HepG2 (cell line): ENCODE results near the gene MS4A18. TPM values are rescaled to one million over a fixed set of nuclear protein-coding genes. Genes with fewer than 3 reads are reported as not detected.

Experiments
- ATAC-seq: fragments of 200-7000 bp; cut with Tn5 transposase; 3 replicates; pipeline ENCODE4 v1.9.1; 2020; ENCODE audit warnings: mild to moderate bottlenecking, moderate library complexity
- BruUV-seq: library from RNA; stranded (reverse); fragments of 400-500 nt; replicated peaks from 2 replicates; lab custom pipeline; 2021; lab: Mats Ljungman, UMichigan
- CTCF ChIA-PET: fragments of 300-600 bp; formaldehyde crosslinking; extraction: SDS; loops from one replicate; lab custom pipeline; 2021; ENCODE audit warnings: low total read pairs, inconsistent platforms, low intra/inter-chr PET ratio; lab: Yijun Ruan, JAX
- POLR2A ChIA-PET: fragments of 350-600 bp; sonication (Branson Sonifier 250); formaldehyde crosslinking; loops from one replicate; lab custom pipeline; 2020; ENCODE audit warnings: antibody characterized with exemption, inconsistent platforms; lab: Yijun Ruan, JAX
- DNase-seq: peaks from one replicate; pipeline ENCODE4 v3.0.0-alpha.2; 2015; ENCODE audit warnings: low spot score
- FAIRE-seq: peaks from 3 replicates; lab custom pipeline; 2011; peaks lifted over from hg19 to GRCh38; lab: Jason Lieb, UNC
- H2AFZ ChIP-seq: one replicate; pipeline ENCODE4 v1.6.1; 2011; ENCODE audit warnings: low read length, inconsistent platforms
- H3K27ac ChIP-seq: fragments of 300-600 bp; 3 replicates; pipeline ENCODE4 v1.8.0; 2011; ENCODE audit warnings: mixed run types, mild to moderate bottlenecking, mixed read lengths, low read length, inconsistent platforms; ENCODE audit not compliant: insufficient read depth; ENCODE audit errors: extremely low read length
- H3K27me3 ChIP-seq, 2 experiments: fragments of 200-600 bp in 1 of 2; 2 replicates in 1 of 2; 3 replicates in 1 of 2; pipeline versions ENCODE4 v1.6.0 to v1.8.0; 2011; ENCODE audit warnings: low read length in 2 of 2, mild to moderate bottlenecking in 2 of 2, moderate library complexity in 2 of 2, inconsistent platforms in 1 of 2; ENCODE audit not compliant: insufficient read depth in 2 of 2, control insufficient read depth in 1 of 2
- H3K36me3 ChIP-seq, 2 experiments: fragments of 200-600 bp in 1 of 2; replicated peaks in 1 of 2; 2 replicates in 1 of 2; 3 replicates in 1 of 2; pipeline versions ENCODE4 v1.5.1 to v1.8.0; 2011; ENCODE audit warnings: low read length in 2 of 2, inconsistent platforms in 1 of 2; ENCODE audit not compliant: insufficient read depth in 2 of 2, control insufficient read depth in 1 of 2
- H3K4me1 ChIP-seq: 2 replicates; pipeline ENCODE4 v1.5.1; 2012; ENCODE audit warnings: low read length, inconsistent platforms; ENCODE audit not compliant: insufficient read depth
- H3K4me2 ChIP-seq: 2 replicates; pipeline ENCODE4 v1.6.0; 2011; ENCODE audit warnings: low read depth, low read length, inconsistent platforms
- H3K4me3 ChIP-seq, 3 experiments: fragments of 200-600 bp in 1 of 3; sonication (generic), shearing (Covaris generic) in 1 of 3; replicated peaks in 1 of 3; 2 replicates each; pipeline ENCODE4 v1.5.1; 2011 to 2016; ENCODE audit warnings: low read length in 3 of 3, inconsistent platforms in 2 of 3, low read depth in 2 of 3, mild to moderate bottlenecking in 2 of 3, control low read depth in 1 of 3, mixed read lengths in 1 of 3; ENCODE audit not compliant: insufficient read depth in 1 of 3
- H3K79me2 ChIP-seq: one replicate; pipeline ENCODE4 v1.6.1; 2011; ENCODE audit warnings: low read length, inconsistent platforms; ENCODE audit not compliant: insufficient read depth
- H3K9ac ChIP-seq: 2 replicates; pipeline ENCODE4 v1.6.0; 2011; ENCODE audit warnings: mild to moderate bottlenecking, low read depth, low read length, inconsistent platforms; ENCODE audit not compliant: insufficient read depth
- H3K9me3 ChIP-seq: 2 replicates; pipeline ENCODE4 v1.5.1; 2012; ENCODE audit warnings: mild to moderate bottlenecking, low read length
- H4K20me1 ChIP-seq: 2 replicates; pipeline ENCODE4 v1.6.0; 2011; ENCODE audit warnings: inconsistent platforms, mild to moderate bottlenecking, low read length, moderate library complexity; ENCODE audit not compliant: insufficient read depth
- ARID5B ChIP-seq: IDR thresholded peaks from 2 replicates; pipeline ENCODE4 v1.4.0; 2020; ENCODE audit warnings: mild to moderate bottlenecking, missing genetic modification reagents
- ATF2 ChIP-seq: sonication (generic); formaldehyde crosslinking; IDR thresholded peaks from 2 replicates; pipeline ENCODE4 v1.4.0; 2020; ENCODE audit warnings: missing genetic modification reagents
- GATAD2A ChIP-seq: IDR thresholded peaks from 2 replicates; pipeline ENCODE4 v1.6.1; 2016
- JARID2 ChIP-seq: sonication (generic); formaldehyde crosslinking; IDR thresholded peaks from 2 replicates; pipeline ENCODE4 v1.8.1; 2023; ENCODE audit warnings: missing genetic modification reagents, inconsistent platforms; ENCODE audit not compliant: insufficient replicate concordance
- RAD21 ChIP-seq: fragments of 450-650 bp; formaldehyde crosslinking; IDR thresholded peaks from 2 replicates; pipeline ENCODE4 v1.5.0; 2020; ENCODE audit warnings: mild to moderate bottlenecking
- SP1 ChIP-seq, 2 experiments: fragments of 450-650 bp in 1 of 2; sonication (generic) in 1 of 2; formaldehyde crosslinking in 1 of 2; IDR thresholded peaks; 2 replicates each; pipeline versions ENCODE4 v1.4.0 to v1.6.1; 2016 to 2020; ENCODE audit warnings: missing genetic modification reagents in 1 of 2
- SSRP1 ChIP-seq: IDR thresholded peaks from 2 replicates; pipeline ENCODE4 v1.6.1; 2016; ENCODE audit warnings: control low read depth
- ZNF3 ChIP-seq: IDR thresholded peaks from 2 replicates; pipeline ENCODE4 v1.7.0; 2017; ENCODE audit warnings: inconsistent platforms
- ZNF576 ChIP-seq: sonication (generic); formaldehyde crosslinking; IDR thresholded peaks from 2 replicates; pipeline ENCODE4 v1.4.0; 2020; ENCODE audit warnings: mild to moderate bottlenecking, missing genetic modification reagents
- ZNF740 ChIP-seq: sonication (generic); formaldehyde crosslinking; IDR thresholded peaks from 2 replicates; pipeline ENCODE4 v1.4.0; 2020; ENCODE audit warnings: missing genetic modification reagents
- WGBS: methylation state at CpG from one replicate; pipeline ENCODE4 v1.1.6; 2017; ENCODE audit warnings: low lambda C conversion rate; 5-methylcytosine and 5-hydroxymethylcytosine counted together
- in situ Hi-C: cut with HindIII; loops from 2 replicates; pipeline ENCODE4 v1.10.0; 2017; ENCODE audit warnings: low pct_unique_long_range_greater_than_20kb; ENCODE audit not compliant: extremely low pct_ligation_motif_present
- intact Hi-C: fragments of 100-400 bp; cut with micrococcal nuclease; formaldehyde crosslinking; loops from one replicate; pipeline ENCODE4 v1.10.0; 2022; ENCODE audit not compliant: unreplicated experiment
- polyA plus RNA-seq, 8 experiments: library from polyadenylated mRNA; depleted of rRNA in 3 of 8; stranded (reverse) in 7 of 8; unstranded in 1 of 8; fragments of >200 nt; fragmentation: Illumina TruSeq in 4 of 8; extraction: Trizol in 4 of 8; gene quantifications; 2 replicates each; pipeline versions ENCODE4 v1.2.1 to v1.2.3, GENCODE V29; 2011 to 2016; ENCODE audit warnings: low read depth in 4 of 8, missing spikeins in 1 of 8, mixed read lengths in 1 of 8; ENCODE audit not compliant: insufficient read depth in 1 of 8
- total RNA-seq, 5 experiments: library from RNA; depleted of rRNA; stranded (reverse); fragments of >200 nt; fragmentation: Illumina TruSeq; extraction: Trizol; gene quantifications; 2 replicates each; pipeline ENCODE4 v1.2.3, GENCODE V29; 2016; ENCODE audit warnings: low read depth in 1 of 5
- TF ChIP-seq, protein P1 (sequence below): sonication (generic); formaldehyde crosslinking; IDR thresholded peaks from 2 replicates; pipeline ENCODE4 v1.4.0; 2020; ENCODE audit warnings: mild to moderate bottlenecking, missing genetic modification reagents
- TF ChIP-seq, protein P2 (sequence below): sonication (generic); formaldehyde crosslinking; IDR thresholded peaks from 2 replicates; pipeline ENCODE4 v1.4.0; 2020; ENCODE audit warnings: missing genetic modification reagents, borderline replicate concordance

MS4A18 gene
- total and polyA plus RNA-seq, 2 of the 13 experiments (the other 11 are each of a cell fraction or from before 2014, with no cell fraction given), result not detected

- no peak overlapping the region for H2AFZ ChIP-seq
- no peaks in the 10 kb centered on the region for H3K79me2 ChIP-seq
- intact Hi-C loops, result no loop called here
- in situ Hi-C loops, result no loop called here
- ATAC-seq, result no peak
- BruUV-seq, result no TSS peak
- no peak for TF ChIP-seq ARID5B (CRISPR knock-in tag)
- no peak for TF ChIP-seq ATF2 (CRISPR knock-in tag)
- TF ChIP-seq SSRP1, result no peak
- TF ChIP-seq GATAD2A, result no peak
- TF ChIP-seq, protein P1, sequence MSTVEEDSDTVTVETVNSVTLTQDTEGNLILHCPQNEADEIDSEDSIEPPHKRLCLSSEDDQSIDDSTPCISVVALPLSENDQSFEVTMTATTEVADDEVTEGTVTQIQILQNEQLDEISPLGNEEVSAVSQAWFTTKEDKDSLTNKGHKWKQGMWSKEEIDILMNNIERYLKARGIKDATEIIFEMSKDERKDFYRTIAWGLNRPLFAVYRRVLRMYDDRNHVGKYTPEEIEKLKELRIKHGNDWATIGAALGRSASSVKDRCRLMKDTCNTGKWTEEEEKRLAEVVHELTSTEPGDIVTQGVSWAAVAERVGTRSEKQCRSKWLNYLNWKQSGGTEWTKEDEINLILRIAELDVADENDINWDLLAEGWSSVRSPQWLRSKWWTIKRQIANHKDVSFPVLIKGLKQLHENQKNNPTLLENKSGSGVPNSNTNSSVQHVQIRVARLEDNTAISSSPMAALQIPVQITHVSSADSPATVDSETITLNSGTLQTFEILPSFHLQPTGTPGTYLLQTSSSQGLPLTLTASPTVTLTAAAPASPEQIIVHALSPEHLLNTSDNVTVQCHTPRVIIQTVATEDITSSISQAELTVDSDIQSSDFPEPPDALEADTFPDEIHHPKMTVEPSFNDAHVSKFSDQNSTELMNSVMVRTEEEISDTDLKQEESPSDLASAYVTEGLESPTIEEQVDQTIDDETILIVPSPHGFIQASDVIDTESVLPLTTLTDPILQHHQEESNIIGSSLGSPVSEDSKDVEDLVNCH (CRISPR knock-in tag), result no peak
- no peak for TF ChIP-seq SP1 (IDR thresholded peaks at IDR 0.05)
- TF ChIP-seq SP1 (CRISPR knock-in tag; IDR thresholded peaks at IDR 0.05), result no peak
- no peak for TF ChIP-seq RAD21 (CRISPR knock-in tag)
- no peak for TF ChIP-seq ZNF3 (CRISPR knock-in tag)
- TF ChIP-seq JARID2, result no peak
- TF ChIP-seq, protein P2, sequence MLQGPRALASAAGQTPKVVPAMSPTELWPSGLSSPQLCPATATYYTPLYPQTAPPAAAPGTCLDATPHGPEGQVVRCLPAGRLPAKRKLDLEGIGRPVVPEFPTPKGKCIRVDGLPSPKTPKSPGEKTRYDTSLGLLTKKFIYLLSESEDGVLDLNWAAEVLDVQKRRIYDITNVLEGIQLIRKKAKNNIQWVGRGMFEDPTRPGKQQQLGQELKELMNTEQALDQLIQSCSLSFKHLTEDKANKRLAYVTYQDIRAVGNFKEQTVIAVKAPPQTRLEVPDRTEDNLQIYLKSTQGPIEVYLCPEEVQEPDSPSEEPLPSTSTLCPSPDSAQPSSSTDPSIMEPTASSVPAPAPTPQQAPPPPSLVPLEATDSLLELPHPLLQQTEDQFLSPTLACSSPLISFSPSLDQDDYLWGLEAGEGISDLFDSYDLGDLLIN (CRISPR knock-in tag), result no peak
- no peak for TF ChIP-seq ZNF576 (CRISPR knock-in tag)
- TF ChIP-seq ZNF740 (CRISPR knock-in tag), result no peak
- TF ChIP-seq, all 625 proteins: peak for 0
- ChIA-PET CTCF (no interaction called here), POLR2A (no interaction called here)
- no peaks in the 10 kb centered on the region for H3K4me1 ChIP-seq
- no peaks in the 10 kb centered on the region for H4K20me1 ChIP-seq
- FAIRE-seq (no peak), DNase-seq (no peak)
- H3K27me3 ChIP-seq, result no peaks in the 10 kb centered on the region
- no peak overlapping the region for H3K4me2 ChIP-seq
- H3K9me3 ChIP-seq, result no peaks in the 10 kb centered on the region
- H3K9ac ChIP-seq, result no peak overlapping the region
- 66% methylated on average over 5 of the region's 5 CpGs for WGBS
- no peaks in the 10 kb centered on the region for H3K36me3 ChIP-seq
- no peak overlapping the region for H3K27ac ChIP-seq
- H3K4me3 ChIP-seq, result no peak overlapping the region
These were observed 24.6 kb upstream of the MS4A18 start for GRCh38 chr11:60699936-60700335.
